GM23248 (cell line): ENCODE data around the gene ATP8A2.

Experiments
- EZH2 ChIP-seq: fragments of 200-600 bp; sonication (generic); IDR thresholded peaks from 2 replicates; pipeline ENCODE4 v1.6.1; 2018; ENCODE audit warnings: antibody characterized with exemption, mild to moderate bottlenecking; ENCODE audit not compliant: insufficient read depth, poor library complexity, severe bottlenecking
- EZH2phosphoT487 ChIP-seq: fragments of 200-600 bp; sonication (generic); IDR thresholded peaks from 2 replicates; pipeline ENCODE4 v1.6.1; 2018; ENCODE audit warnings: antibody characterized with exemption, moderate library complexity, mild to moderate bottlenecking, low read depth; ENCODE audit not compliant: insufficient read depth

DNA sequence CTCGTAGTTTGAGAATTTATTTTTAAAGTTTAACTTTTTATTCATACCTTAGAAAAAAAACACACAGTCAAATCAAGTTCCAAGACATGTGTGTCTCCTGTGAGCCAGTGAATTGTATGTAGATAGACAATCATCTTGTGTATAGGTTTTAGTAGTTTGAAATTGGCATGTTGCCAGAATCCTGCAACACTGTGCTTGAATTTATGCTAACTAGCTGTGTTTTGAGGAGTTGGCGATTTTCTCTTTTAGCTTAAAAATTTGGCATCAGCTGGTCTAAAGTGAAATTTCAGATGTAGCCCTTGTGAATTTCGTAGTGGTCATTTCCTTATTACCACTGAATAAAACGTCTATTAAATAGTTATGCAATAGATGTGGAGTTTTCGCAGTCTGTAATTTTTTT is 213.2 kb downstream of the ATP8A2 start:
- TF ChIP-seq EZH2phosphoT487 = no peak
- no peak for TF ChIP-seq EZH2
